Endothelial cell of hepatic sinusoid (primary cell): Measurements from ENCODE around the gene NKAIN4.
"Not testable (repeated sequence)": the region's sequence is repeated elsewhere in the genome, so short reads cannot be mapped to it uniquely, and the experiment has no call there.

Source experiments
- in situ Hi-C: cut with HindIII; loops from 2 replicates; pipeline ENCODE4 v1.10.0; 2017; ENCODE audit warnings: low sequenced_read_pairs

Gene NKAIN4

GRCh38 chr20:63261795-63262528 is 7.7 kb upstream of the NKAIN4 start:
- in situ Hi-C loops, result loop anchor here (10.0 kb wide), 1 partner anchor 57 kb away; no protein-coding TSS in a partner anchor

- in situ Hi-C loops, result loop anchor here (10.0 kb wide), 1 partner anchor 56 kb away; no protein-coding TSS in a partner anchor
Measured at GRCh38 chr20:63261060-63261794, 7.0 kb upstream of the NKAIN4 start.

GRCh38 chr20:63260521-63260920 is 6.3 kb upstream of the NKAIN4 start:
- in situ Hi-C loops, result loop anchor here (10.0 kb wide), 1 partner anchor 56 kb away; no protein-coding TSS in a partner anchor

- in situ Hi-C loops, result loop anchor here (5.0 to 10.0 kb wide), 2 partner anchors 37 to 55 kb away; no protein-coding TSS in a partner anchor
Measured at GRCh38 chr20:63259734-63260460, 5.6 kb upstream of the NKAIN4 start.

GRCh38 chr20:63258781-63259180 is 4.5 kb upstream of the NKAIN4 start:
- in situ Hi-C loops, result loop anchor here (5.0 kb wide), 1 partner anchor 39 kb away; no protein-coding TSS in a partner anchor

GRCh38 chr20:63257629-63258028 is 3.4 kb upstream of the NKAIN4 start:
- in situ Hi-C loops, result loop anchor here (5.0 kb wide), 1 partner anchor 40 kb away; no protein-coding TSS in a partner anchor

GRCh38 chr20:63256954-63257353 is 2.7 kb upstream of the NKAIN4 start:
- in situ Hi-C loops, result loop anchor here (5.0 kb wide), 1 partner anchor 40 kb away; no protein-coding TSS in a partner anchor

GRCh38 chr20:63255931-63256704 is 1.9 kb upstream of the NKAIN4 start:
- in situ Hi-C loops, result loop anchor here (5.0 kb wide), 1 partner anchor 41 kb away; no protein-coding TSS in a partner anchor

GRCh38 chr20:63254606-63255384 is 532 bp upstream of the NKAIN4 start:
- in situ Hi-C loops, result loop anchor here (5.0 kb wide), 1 partner anchor 43 kb away; no protein-coding TSS in a partner anchor

- in situ Hi-C loops, result no loop called here
Measured at GRCh38 chr20:63253438-63254231, 628 bp downstream of the NKAIN4 start.

GRCh38 chr20:63253065-63253437 is 1.2 kb downstream of the NKAIN4 start:
- in situ Hi-C loops, result no loop called here

GRCh38 chr20:63252284-63252711 is 2.0 kb downstream of the NKAIN4 start:
- in situ Hi-C loops, result no loop called here

- in situ Hi-C loops, result not testable (repeated sequence)
Measured at GRCh38 chr20:63251350-63251749, 2.9 kb downstream of the NKAIN4 start.

GRCh38 chr20:63249891-63250290 is 4.4 kb downstream of the NKAIN4 start:
- in situ Hi-C loops, result no loop called here

GRCh38 chr20:63248835-63249591 is 5.2 kb downstream of the NKAIN4 start:
- in situ Hi-C loops, result no loop called here

GRCh38 chr20:63247671-63248228 is 6.5 kb downstream of the NKAIN4 start:
- in situ Hi-C loops, result no loop called here

- in situ Hi-C loops, result no loop called here
Measured at GRCh38 chr20:63246490-63247288, 7.6 kb downstream of the NKAIN4 start.
